AG10803 (cell line): Measurements from ENCODE around the gene ARMCX6.
"Not testable (repeated sequence)": the region's sequence is repeated elsewhere in the genome, so short reads cannot be mapped to it uniquely, and the experiment has no call there.

Experiments used
- DNase-seq: peaks from one replicate; pipeline ENCODE4 v3.0.0; 2010; ENCODE audit warnings: low read depth
- H3K4me3 ChIP-seq: 2 replicates; pipeline ENCODE4 v1.5.1; 2011; ENCODE audit warnings: mild to moderate bottlenecking, low read length, control low read depth
- TF ChIP-seq, protein P1 (sequence below): conservative IDR thresholded peaks from 2 replicates; pipeline ENCODE4 v1.5.1; 2011; ENCODE audit warnings: mild to moderate bottlenecking, low read length, control low read depth, inconsistent platforms

ARMCX6 gene

DNA sequence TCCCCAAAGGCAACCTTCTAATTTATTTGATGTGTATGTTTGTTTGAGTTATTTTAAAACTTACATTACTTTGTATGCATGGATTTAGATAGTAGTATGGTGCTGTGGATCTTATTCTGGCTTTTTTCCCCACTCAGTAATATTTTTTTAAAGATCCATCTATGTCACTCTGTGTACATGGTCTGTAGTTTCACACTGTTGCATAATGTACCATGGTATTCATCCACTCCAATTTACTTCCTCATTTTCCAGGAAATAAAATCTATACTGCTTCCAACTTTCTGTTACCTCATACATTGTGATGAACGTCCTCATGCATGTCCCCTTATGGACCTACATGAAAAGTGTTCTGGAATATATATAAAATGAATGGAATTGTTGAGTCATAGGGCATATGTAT is 24.3 kb upstream of the ARMCX6 start:
- TF ChIP-seq, protein P1, sequence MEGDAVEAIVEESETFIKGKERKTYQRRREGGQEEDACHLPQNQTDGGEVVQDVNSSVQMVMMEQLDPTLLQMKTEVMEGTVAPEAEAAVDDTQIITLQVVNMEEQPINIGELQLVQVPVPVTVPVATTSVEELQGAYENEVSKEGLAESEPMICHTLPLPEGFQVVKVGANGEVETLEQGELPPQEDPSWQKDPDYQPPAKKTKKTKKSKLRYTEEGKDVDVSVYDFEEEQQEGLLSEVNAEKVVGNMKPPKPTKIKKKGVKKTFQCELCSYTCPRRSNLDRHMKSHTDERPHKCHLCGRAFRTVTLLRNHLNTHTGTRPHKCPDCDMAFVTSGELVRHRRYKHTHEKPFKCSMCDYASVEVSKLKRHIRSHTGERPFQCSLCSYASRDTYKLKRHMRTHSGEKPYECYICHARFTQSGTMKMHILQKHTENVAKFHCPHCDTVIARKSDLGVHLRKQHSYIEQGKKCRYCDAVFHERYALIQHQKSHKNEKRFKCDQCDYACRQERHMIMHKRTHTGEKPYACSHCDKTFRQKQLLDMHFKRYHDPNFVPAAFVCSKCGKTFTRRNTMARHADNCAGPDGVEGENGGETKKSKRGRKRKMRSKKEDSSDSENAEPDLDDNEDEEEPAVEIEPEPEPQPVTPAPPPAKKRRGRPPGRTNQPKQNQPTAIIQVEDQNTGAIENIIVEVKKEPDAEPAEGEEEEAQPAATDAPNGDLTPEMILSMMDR = no peak
- DNase-seq = no peak
- H3K4me3 ChIP-seq = no peak overlapping the region

DNA sequence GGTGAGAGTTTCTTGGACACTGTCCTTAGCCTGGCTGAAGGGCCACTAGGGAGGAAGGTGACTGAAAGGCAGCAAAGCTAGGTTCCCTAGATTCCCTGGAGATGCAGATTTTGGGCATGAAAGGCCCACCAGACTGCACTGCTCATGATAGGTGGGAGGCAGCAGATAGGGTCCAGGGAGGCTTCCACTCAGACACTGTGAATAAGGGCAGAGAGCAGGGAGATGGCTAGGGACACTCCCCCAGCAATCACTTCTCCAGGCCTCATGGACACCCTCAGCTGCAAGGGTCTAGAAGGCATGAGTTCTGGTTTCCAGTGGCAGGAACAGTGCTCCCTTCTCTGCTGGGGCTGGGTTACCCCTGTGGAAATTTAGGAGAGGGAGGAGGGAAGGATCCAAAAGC is 21.8 kb upstream of the ARMCX6 start:
- no peak for DNase-seq
- no peak overlapping the region for H3K4me3 ChIP-seq
- TF ChIP-seq, protein P1 = no peak

DNA sequence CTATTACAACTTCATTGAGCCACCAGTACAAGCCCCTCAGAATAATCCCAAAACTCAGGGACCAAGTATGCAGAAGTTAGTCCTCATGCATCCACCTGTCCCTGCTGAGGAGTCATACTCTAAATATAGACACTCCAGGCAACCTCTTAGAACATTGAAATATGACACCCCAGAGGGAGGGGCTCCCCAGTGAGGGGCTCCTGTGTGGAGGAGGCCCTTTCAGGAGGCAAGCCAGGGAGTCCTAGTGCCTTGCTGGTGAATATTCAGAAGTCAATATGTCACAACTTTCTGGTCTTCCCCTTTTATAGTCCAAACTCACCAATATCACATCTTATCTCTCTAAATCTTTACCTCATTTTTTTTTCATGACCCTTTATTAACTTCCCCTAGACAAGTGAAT is 1.6 kb upstream of the ARMCX6 start:
- TF ChIP-seq, protein P1 = no peak
- no peak for DNase-seq
- no peak overlapping the region for H3K4me3 ChIP-seq

DNA sequence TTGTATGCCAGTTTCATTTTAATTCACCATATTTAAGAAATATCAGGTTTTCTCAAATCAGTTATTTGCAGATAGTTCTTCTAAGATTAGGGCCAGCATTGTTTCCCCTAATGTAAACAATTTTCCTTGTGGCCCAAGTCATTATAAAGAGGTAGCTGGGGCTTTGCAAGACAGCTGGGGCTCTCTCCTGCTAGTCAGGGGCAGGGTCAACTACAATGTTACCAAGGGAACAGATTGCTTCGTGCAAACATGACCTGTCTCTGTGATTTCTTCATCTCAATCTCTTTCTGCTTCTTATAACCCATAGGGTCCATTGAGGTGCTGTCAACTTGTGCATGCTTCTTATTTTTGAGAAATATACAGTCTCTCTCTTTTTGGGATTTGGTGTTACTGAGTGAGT is 12.1 kb downstream of the ARMCX6 start:
- TF ChIP-seq, protein P1 = no peak
- H3K4me3 ChIP-seq = no peak overlapping the region
- no peak for DNase-seq

DNA sequence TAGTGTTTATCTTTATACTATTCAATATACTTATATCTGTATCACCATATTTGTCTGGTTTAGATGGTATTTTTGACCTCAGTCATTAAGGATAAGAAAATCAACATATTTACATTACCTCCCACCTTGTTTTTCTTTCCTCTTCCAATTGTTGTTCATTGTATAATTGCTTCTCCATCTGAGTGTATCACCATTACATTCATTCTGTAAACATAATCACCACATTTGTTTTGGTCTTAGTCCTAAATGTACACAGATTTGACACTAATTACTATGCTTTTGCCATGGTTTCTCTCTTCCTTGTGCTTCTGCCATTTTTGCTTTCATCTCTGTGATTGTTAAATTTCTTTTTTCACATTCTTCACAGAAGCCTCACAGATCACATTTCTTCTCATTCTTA is 12.7 kb downstream of the ARMCX6 start:
- no peak overlapping the region for H3K4me3 ChIP-seq
- DNase-seq = no peak
- TF ChIP-seq, protein P1 = no peak

DNA sequence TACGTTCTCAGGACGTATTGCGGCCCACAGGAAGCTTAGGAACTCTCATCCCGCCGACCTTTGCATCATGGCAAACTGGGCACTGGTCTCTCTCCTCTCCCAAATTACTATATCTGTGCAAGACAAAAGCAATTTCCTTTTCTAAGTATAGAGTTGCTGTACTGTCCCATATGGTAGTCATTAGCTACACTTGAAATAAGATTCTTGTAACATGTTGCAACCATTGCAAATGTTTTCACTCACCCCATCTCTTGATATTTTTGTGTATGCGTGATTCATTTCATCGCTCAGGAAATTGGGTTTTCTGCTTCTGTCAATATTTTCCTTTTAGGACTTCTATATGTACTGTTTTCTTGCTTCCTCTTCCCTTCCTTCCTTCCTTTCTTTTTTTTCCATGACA is 15.7 kb downstream of the ARMCX6 start:
- DNase-seq = peak; percentile 83
- H3K4me3 ChIP-seq = no peak overlapping the region
- TF ChIP-seq, protein P1 = no peak

DNA sequence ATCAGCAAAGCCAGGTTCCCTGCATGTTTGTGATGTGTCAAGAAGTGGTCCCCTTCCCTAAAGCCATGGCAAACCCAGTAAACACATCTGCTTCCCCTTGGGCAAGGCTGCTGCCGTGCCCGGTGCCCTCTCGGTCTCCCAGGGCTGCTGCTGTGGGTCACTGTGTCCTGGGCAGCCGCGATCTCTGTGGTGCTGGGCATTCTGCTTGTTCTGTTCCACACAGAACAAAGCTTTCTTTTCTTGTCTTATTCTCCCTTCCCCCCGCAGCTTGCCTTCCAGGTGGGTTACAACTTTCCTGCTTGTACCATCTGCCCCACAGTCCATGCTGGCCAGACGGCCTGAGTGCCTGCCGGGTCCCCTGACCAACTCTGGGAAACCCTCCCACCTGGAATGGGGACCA is 18.2 kb downstream of the ARMCX6 start:
- H3K4me3 ChIP-seq, DNase-seq: not testable (repeated sequence)
